Vagina (tissue), 2 donors: ENCODE measurements around the gene PGRMC2.

Experiments
- POLR2A ChIP-seq, 2 donors: fragments of 450-650 bp; IDR thresholded peaks; one replicate each; pipeline ENCODE4 v1.6.1; 2017; ENCODE audit warnings: antibody characterized with exemption in 2 of 2, mild to moderate bottlenecking in 2 of 2, moderate library complexity in 2 of 2
- POLR2AphosphoS5 ChIP-seq, 2 donors: sonication (generic); formaldehyde crosslinking; IDR thresholded peaks; one replicate each; pipeline ENCODE4 v1.9.0; 2017; ENCODE audit warnings: antibody characterized with exemption in 2 of 2, mild to moderate bottlenecking in 2 of 2, low read depth in 1 of 2; ENCODE audit not compliant: insufficient read depth in 1 of 2
- TF ChIP-seq, protein P1 (sequence below), 3 experiments: fragments of 450-650 bp in 2 of 3; fragments of 200-600 bp in 1 of 3; sonication (generic) in 1 of 3; IDR thresholded peaks; one replicate each; pipeline ENCODE4 v1.5.1; 2017 to 2019; ENCODE audit warnings: antibody characterized with exemption in 3 of 3, mild to moderate bottlenecking in 2 of 3, moderate library complexity in 2 of 3

DNA sequence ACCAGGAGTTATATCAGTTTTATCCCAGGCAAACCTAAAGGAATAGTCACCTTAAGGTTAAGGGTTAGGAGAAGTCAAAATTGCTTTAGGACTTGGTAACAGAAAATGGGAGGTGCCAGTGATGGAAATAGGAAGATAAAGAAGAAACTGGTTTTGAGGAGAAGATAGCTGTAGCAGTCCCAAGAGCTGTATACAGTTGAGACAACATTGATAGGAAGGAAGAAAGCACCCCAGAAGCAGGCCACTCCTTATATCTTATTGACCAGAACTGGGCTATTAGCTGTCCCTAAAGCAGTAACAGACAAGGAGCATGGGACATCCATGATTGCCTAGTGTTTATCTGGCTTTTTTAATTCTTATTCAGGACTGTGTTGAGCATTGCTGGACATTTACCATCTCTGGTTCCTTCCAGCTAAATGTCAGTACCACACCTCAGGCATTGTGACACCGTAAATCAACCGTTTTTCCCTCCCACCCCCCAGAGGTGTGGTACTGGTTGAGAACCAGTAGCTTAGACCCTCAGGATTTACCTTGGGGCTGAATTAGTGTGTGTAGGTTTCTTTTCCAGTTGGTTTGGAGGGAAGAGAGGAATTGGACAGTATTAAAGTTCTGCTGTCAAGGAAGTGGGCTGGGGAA lies 2.0 kb upstream of the PGRMC2 start:
- no peak for TF ChIP-seq POLR2AphosphoS5 (IDR thresholded peaks at IDR 0.05; ENCODE audit: insufficient read depth in 1 of 2, low read depth in 1 of 2)
- no peak for TF ChIP-seq POLR2A (IDR thresholded peaks at IDR 0.05)
- TF ChIP-seq, protein P1, sequence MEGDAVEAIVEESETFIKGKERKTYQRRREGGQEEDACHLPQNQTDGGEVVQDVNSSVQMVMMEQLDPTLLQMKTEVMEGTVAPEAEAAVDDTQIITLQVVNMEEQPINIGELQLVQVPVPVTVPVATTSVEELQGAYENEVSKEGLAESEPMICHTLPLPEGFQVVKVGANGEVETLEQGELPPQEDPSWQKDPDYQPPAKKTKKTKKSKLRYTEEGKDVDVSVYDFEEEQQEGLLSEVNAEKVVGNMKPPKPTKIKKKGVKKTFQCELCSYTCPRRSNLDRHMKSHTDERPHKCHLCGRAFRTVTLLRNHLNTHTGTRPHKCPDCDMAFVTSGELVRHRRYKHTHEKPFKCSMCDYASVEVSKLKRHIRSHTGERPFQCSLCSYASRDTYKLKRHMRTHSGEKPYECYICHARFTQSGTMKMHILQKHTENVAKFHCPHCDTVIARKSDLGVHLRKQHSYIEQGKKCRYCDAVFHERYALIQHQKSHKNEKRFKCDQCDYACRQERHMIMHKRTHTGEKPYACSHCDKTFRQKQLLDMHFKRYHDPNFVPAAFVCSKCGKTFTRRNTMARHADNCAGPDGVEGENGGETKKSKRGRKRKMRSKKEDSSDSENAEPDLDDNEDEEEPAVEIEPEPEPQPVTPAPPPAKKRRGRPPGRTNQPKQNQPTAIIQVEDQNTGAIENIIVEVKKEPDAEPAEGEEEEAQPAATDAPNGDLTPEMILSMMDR (IDR thresholded peaks at IDR 0.05): no peak
